A549 (cell line): Measurements from ENCODE around the gene PAPPA.

Experiments used
- CTCF ChIP-seq: fragments of >200 bp; sonication (Bioruptor Twin); formaldehyde crosslinking; IDR thresholded peaks from 3 replicates; pipeline ENCODE4 v1.5.1; 2016
- EP300 ChIP-seq, 2 experiments: fragments of >200 bp; sonication (Bioruptor Twin); formaldehyde crosslinking; IDR thresholded peaks; 2 replicates in 1 of 2; 3 replicates in 1 of 2; pipeline ENCODE4 v1.6.1; 2016 to 2017
- HEYL ChIP-seq: fragments of 250-450 bp; sonication (Bioruptor Pico); IDR thresholded peaks from 2 replicates; pipeline ENCODE4 v1.8.0; 2021; ENCODE audit warnings: mild to moderate bottlenecking, moderate library complexity
- POLR2A ChIP-seq: IDR thresholded peaks from 2 replicates; pipeline ENCODE4 v1.6.1; 2012; ENCODE audit warnings: mild to moderate bottlenecking, low read length
- RFX5 ChIP-seq: fragments of 450-650 bp; IDR thresholded peaks from 2 replicates; pipeline ENCODE4 v1.7.1; 2014; ENCODE audit warnings: antibody characterized with exemption, mild to moderate bottlenecking, moderate library complexity
- USF2 ChIP-seq: fragments of 450-650 bp; IDR thresholded peaks from 2 replicates; pipeline ENCODE4 v1.6.1; 2014; ENCODE audit warnings: antibody characterized with exemption

- TF ChIP-seq USF2 (no peak), EP300 (IDR thresholded peaks at IDR 0.05) (no peak), POLR2A (no peak), RFX5 (no peak), CTCF (no peak), HEYL (no peak)
These were observed 38.2 kb downstream of the PAPPA start for GRCh38 chr9:116191576-116192415.
